ENCODE data around the gene MRPL37.
"Not testable (repeated sequence)": the region's sequence is repeated elsewhere in the genome, so short reads cannot be mapped to it uniquely, and the experiment has no call there.

The MRPL37 gene

GRCh38 chr1:54199765-54200518, at the start of gene MRPL37, which contains the start of gene CYB5RL:
Gene MRPL37, plus strand, starts transcription at chr1:54200167. Its CDS starts 77 bp downstream, at chr1:54200244.
Gene CYB5RL, minus strand, starts transcription at chr1:54200030. Its CDS starts 4,414 bp downstream, at chr1:54195616.
- DNase-seq, result peak; percentile 97

GRCh38 chr1:54151013-54151412, 49.0 kb upstream of the MRPL37 start:
- DNase-seq, result no peak

GRCh38 chr1:54152696-54153095, 47.3 kb upstream of the MRPL37 start, which contains the start of gene CDCP2:
Gene CDCP2, minus strand, starts transcription at chr1:54153000. Its CDS starts 78 bp downstream, at chr1:54152922.
- no peak for DNase-seq

- DNase-seq, result peak; percentile 62
Measured at GRCh38 chr1:54153535-54154439, 46.2 kb upstream of the MRPL37 start.

GRCh38 chr1:54156201-54156600, 43.8 kb upstream of the MRPL37 start:
- DNase-seq, result no peak

- DNase-seq, result no peak
Measured at GRCh38 chr1:54156986-54157385, 43.0 kb upstream of the MRPL37 start.

- no peak for DNase-seq
Measured at GRCh38 chr1:54157401-54157800, 42.6 kb upstream of the MRPL37 start.

- DNase-seq, result peak; percentile 65
Measured at GRCh38 chr1:54158071-54158470, 41.9 kb upstream of the MRPL37 start.

- no peak for DNase-seq
Measured at GRCh38 chr1:54159733-54160316, 40.1 kb upstream of the MRPL37 start.

GRCh38 chr1:54160351-54160750, 39.6 kb upstream of the MRPL37 start:
- no peak for DNase-seq

- no peak for DNase-seq
Measured at GRCh38 chr1:54161495-54162168, 38.3 kb upstream of the MRPL37 start.

GRCh38 chr1:54163051-54163450, 36.9 kb upstream of the MRPL37 start:
- DNase-seq, result peak; percentile 35

- DNase-seq, result no peak
Measured at GRCh38 chr1:54163573-54163972, 36.4 kb upstream of the MRPL37 start.

- no peak for DNase-seq
Measured at GRCh38 chr1:54165146-54165545, 34.8 kb upstream of the MRPL37 start.

- DNase-seq, result not testable (repeated sequence)
Measured at GRCh38 chr1:54166357-54166756, 33.6 kb upstream of the MRPL37 start.

- DNase-seq, result no peak
Measured at GRCh38 chr1:54167422-54168139, 32.4 kb upstream of the MRPL37 start.

- no peak for DNase-seq
Measured at GRCh38 chr1:54168206-54168965, 31.6 kb upstream of the MRPL37 start.

GRCh38 chr1:54169068-54169467, 30.9 kb upstream of the MRPL37 start:
- DNase-seq, result no peak

GRCh38 chr1:54171016-54171415, 29.0 kb upstream of the MRPL37 start:
- DNase-seq, result no peak

GRCh38 chr1:54171606-54172005, 28.4 kb upstream of the MRPL37 start:
- no peak for DNase-seq

All from NCI-H69 (cell line).